T follicular helper cell (primary cell): ENCODE measurements around the gene RASSF3.

Experiments
- DNase-seq: peaks from one replicate; pipeline ENCODE4 v3.0.0-alpha.2; 2020; ENCODE audit warnings: low read depth

The RASSF3 gene

DNA sequence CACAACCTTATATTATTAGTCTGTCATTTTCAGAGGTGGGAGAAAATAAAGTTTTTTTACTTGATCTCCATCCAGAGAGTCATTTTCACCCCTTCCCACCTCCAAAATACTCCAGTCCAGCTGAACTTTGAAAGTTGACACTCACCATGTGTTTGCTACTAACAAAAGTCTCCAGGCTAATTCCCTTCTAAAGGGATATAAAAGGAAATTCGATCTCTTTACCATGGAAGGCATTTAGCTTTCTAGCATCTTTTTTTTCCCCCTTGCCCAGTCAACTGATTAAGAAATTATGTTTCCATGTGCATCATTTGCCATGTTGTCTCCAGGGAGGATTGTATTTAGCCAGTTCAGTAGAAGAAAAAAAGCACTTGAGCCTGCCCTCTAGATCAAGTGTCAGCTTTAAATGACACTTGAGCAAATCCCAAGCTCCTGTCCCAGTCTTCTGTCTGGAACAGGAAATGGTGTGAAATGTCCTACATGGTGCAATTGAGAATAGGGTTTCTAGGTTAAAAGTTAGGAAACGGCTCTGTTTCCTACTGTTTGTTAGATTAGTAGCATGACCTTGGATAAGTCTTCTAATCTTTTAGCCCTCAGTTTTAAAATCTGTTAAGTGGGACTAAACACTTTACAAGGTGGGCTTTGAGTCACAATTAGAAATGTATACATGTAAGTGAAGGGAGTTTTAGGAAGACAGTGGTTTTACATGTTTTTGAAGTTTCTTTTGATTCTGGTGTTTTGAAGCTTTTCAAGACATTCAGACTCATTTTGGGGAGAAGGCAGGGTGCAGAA lies 81.7 kb downstream of the RASSF3 start:
- DNase-seq = no peak

DNA sequence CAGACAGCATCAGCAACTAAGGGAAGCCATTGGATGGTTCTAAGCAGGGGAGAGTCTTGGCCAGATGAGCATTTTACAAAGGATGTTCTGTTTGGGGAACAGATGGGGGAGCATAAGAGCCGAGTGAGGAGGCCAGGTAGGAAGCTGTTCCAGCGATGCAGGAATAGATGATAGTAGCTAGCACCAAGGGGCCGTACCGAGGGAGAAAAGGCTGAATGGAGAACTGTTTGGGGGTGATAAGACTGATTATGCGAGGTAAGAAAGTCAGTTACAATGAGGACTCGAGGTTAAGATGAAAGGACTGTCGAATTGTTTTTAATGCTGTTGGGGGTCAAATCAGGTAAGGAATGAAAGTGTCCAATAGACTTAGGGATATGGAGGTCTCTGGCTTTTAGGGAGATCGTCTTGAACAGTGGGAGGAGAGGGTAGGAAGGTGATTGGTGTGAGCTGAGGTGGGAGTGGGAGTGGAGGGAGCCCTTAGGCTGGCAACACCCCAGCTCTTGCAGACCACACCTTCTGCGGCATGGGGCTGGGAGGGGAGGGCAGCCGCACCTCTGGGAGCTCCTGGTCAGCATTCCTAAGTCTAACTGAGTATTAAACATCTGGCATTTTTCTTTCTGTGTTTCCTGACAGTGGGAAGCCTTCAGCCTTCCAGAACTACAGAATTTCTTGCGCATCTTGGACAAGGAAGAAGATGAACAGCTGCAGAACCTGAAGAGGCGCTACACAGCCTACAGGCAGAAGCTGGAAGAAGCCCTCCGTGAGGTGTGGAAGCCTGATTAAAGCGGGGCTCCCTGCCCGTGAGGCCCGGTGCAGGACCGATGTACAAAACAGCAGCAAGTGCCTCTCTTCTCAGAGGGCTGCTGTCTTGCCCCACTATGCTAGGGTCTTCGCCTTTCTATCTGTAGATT lies 84.1 kb downstream of the RASSF3 start:
- no peak for DNase-seq

DNA sequence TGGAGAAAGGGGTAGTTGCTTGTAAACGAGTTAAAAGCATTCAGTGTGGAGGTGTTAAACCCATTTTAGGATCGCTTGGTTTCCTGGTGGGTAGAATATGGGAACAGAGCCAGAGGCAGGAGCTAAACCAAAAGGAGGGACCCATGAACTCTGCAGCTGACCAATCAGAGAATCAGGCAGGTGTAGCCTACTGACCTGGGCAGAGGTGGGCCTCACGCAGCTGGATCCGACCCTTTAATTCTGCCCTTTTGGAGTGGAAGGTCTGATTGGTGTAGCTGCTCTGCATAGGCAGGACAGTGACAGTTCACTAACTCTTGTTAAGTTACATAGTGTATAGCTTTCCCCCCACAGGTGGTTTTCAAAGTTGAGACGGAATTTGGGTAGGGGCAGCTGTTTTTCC lies 85.3 kb downstream of the RASSF3 start:
- DNase-seq = no peak

DNA sequence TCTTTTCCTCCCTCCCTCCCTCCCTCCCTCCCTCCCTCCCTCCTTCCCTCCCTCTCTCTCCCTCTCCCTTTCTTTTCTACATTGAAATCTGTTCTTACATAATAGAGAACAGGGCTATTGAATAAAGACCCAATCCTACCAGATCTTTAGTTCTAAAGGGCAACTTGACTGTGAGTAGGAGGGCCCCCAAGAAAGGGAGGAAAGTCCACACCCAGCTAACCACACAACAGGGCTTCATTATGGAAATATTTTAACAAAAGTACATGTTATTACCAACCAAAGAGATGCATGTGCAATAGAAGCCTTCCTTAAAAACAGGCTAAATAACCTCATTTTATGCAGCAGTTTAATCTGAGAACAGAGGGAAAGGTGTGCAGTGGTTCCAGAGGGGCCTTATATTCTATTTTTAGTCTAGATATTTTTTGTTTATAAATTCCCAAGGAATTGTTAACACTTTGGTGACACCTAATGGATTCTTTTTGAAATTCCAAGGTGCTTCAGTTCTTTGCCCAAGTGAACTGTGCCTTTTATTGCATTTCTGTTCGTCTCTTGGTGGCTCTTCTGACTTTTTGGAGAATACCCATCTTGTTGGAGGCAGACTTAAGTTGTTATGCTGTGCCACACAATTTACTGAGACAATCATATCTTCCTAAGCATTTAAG lies 85.9 kb downstream of the RASSF3 start:
- no peak for DNase-seq

DNA sequence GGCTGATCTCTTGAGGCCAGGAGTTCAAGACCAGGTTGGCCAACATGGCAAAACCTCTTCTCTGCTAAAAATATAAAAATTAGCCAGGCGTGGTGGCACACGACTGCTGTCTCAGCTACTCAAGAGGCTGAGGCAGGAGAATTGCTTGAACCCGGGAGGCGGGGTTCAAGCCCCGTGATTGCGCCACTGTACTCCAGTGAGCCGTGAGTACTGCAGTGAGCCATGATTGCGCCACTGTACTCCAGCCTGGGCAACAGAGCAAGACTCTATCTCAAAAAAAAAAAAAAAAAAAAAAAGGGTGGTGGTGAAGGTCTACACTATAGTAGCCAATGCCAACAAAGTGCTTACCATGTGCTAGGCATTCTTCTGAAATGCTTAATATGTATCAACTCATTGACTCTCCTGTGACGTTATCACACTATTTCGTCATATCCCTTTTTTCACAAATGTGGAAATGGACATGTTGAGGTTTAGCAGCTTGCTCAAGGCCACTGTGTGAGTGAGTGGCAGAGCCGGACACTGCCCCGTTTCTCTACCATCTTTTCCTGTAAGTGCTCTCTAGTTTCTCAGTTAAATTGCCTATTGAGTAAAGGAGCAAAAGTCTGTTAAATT lies 89.3 kb downstream of the RASSF3 start:
- no peak for DNase-seq

DNA sequence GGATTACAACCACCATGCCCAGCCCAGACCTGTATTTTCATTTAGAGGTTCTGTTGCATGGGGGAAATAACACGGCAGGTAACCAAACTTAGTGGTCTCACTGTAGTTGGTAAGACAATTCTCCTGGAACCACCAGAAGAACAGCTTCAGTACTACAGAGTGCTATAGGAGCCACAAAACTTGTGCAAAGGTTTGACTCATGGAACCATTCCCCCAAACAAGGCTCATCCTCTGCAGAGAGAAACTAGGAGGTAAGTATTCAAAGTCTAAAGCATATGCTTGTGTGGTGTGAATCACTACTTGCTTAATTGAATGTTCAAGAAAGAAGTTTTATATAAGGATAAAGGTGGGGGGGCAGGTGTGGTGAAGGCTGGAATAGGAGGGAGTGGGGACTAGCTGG lies 90.2 kb downstream of the RASSF3 start:
- no peak for DNase-seq

DNA sequence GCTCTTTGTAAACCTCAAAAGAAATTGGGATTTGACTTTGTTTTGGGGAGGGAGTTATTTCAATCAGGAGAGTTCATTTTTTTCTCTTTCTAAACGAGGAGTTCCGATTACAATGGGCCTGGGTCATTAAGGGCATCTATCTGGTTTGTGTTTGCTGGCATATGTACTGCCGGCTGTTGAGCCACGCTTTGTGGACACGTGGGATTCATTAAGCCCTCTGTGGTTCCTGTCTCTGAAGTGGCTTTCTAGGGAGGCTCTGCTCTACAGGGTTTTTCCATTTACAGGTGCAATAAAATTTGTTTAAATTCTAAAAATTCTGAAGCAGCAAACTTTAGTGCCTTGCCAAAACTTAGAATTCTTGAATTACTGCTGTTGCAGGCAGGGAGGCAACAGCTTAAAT lies 91.0 kb downstream of the RASSF3 start:
- DNase-seq = no peak

DNA sequence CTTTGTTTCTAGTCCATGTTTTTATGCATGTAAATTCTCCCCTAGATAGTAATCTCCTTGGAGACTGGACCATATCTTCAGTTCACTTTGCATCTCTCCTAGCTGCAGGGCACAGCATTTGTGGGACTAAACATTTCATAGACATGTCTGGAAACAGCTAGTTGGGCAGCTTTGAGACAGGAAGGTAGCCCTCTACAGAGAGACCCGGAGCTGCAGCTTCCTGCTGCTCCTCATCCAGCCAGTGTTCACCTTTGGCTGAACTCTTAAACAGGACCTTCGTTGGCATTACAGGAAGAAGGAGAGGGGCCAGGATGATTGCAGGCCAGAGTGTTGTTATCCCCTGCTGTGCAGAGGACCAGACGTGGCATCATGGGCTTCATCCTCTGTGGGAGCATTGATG lies 96.0 kb downstream of the RASSF3 start:
- no peak for DNase-seq

DNA sequence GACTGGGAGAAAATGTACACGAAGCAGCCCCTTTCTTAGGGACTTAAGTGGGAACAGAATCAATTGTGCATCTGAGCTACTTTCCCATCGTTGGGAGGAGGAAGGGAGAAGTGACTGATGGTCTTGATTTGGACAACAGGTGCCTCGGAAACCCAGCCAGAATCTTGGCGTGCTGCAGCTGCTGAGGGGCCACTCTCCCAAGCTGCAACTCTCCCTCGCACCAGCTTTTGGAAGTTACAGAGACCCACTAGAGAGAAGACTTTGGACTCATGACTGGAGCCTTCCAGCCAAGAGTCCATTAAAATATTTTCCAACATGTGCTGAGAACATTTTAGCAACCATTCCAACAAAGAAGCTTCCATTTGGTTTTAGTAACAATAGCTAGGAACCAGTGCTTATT lies 96.6 kb downstream of the RASSF3 start:
- no peak for DNase-seq

DNA sequence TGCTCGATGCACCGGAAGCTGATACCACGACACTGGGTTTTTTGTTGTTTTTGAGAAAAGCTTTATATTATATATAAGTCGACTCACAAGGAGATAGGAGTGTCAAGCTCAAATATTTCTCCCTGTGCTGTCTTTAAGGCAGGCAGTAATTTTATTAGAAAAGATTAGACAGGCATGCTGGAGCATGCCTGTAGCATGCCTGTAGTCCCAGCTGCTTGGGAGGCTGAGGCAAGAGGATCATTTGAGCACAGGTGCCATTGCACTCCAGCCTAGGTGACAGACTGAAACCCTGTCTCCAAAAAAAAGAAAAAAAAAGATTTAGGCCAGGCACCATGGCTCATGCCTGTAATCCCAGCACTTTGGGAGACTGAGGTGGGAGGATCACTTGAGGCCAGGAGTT lies 97.1 kb downstream of the RASSF3 start:
- DNase-seq = no peak

DNA sequence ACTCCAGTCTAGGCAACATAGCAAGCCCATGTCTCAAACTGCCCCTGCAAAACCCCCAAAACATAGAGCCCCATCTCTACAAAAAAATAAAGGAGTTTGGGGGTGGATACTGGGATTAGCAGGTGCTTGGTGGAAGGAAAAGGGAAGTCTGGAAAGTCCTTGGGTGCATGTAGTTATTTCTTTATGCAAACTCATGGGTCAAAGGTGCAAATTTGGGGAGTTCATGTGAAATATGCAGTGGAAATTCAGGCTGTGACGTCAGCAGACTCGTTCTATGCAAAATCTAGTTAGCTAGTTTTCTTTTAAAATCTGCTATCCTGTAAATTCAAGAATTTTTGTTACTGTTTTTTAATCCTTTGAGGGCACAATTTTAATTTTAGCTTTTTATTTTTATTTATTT lies 97.6 kb downstream of the RASSF3 start:
- DNase-seq = no peak

DNA sequence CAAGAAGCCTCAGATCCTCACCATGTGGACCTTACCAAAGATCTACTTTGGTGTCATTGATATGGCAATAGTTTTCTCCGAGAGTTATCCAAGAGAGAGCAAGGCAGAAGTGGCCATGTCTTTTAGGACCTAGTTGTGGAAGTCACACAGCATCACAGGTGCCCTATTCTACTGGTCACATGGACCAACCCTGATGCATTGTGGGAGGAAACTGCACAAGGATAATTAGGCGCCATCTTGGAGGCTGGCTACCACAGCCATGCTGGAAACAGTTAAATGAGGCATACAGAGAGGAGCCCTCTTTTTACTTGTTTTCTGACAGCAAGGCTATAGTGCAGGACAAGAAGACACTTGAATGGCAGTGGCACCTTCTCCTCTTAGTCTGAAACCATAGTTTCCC lies 99.1 kb downstream of the RASSF3 start:
- DNase-seq = no peak

DNA sequence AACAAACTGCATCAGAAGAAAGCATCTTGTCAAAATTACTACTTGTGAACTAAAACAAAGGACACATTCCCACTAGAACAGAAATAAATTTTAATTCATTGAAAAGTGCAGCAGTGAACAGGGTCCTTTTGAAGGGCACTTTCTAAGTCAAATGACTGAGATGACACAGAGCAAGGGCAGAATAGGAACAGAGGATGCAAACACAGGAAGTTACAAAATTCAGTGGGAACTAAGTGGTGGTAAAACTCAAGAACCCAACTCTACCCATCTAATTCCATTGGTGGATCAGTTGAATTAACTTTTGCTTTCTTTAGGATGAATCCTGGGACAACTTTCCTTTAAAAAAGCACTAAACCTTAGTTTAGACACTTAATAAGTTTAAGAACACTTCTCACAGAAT lies 103.1 kb downstream of the RASSF3 start:
- DNase-seq = no peak

DNA sequence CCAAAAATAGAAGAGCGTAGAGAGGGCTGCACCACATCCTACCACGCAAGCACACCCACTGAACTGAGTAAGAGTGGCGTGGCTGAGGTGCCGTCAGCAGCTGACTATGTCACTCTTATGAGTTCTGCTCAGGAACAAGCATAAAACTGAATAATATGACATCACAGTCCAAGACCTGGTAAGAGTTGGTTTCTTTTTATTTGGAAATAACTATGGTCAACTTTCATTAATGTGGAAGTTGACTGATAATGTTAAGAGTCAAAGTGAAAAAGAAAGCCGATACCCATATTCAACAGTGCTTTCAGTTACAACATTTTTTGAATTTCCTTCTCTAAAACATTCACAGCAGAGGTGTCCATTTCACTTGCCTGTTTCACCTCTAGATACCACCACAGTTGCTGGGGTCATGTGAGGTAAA lies 104.3 kb downstream of the RASSF3 start:
- no peak for DNase-seq

DNA sequence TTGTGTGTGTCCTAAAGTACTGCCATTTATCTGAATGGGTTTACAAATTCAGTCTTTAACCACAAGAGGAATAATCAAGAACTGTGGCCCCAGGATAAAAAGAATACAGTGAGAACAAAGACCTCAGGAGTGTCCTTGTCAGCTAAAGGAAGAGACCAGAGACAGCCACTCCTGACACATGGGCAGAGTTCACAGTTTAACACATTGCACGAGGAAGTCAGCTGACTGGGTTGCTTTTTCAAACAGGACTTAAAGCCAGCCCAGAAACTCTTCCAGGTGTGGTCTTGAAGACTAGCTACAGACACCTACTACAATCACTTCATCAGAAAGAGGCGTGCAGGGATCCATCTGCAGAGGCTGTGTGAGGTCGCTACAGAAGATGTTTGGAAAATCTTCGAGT lies 106.1 kb downstream of the RASSF3 start:
- DNase-seq = no peak

DNA sequence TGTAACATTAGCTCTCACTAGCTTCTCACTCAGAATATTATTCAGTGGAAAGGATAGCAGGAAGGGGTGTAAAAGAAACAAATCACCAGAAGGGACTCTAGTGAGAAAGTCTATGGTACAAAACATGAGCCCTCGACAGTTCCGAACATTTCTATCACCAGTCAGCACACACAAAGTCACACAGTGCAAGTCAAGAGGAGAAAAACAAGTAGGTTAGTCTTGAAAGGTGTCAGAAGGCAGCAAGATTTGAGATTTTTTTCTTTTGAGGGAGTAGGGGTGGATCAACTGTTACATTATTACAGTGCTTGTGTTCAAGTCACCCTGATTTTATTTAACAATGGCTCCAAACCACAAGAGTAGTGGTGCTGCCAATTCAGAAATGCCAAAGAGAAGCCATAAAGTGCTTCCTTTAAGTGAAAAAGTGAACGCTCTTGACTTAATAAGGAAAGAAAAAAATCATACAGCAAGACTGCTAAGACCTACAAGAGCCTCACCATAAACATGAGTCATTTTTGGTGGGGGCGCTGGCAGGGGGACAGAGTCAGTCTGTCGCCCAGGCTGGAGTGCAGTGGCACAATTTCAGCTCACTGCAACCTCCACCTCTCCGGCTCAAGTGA lies 106.7 kb downstream of the RASSF3 start:
- DNase-seq = no peak

DNA sequence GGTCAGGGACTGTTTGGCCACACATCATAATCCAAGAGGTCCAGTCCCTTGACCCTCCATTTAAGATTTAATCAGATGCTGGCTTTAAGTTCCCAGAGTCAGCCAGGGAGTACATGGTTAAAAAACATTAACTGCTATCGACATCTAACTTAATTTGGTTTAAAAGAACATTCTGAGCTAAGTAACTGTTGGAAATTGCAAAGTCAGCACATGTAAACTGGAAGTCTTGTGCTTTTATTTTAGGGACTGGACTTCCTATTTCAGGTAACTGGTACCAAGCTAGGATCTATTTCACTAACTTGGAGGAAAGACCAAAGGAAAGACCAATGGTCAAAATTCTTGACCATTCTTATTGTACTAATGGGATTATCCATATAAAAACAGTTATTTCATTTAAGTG lies 108.4 kb downstream of the RASSF3 start:
- DNase-seq = no peak

DNA sequence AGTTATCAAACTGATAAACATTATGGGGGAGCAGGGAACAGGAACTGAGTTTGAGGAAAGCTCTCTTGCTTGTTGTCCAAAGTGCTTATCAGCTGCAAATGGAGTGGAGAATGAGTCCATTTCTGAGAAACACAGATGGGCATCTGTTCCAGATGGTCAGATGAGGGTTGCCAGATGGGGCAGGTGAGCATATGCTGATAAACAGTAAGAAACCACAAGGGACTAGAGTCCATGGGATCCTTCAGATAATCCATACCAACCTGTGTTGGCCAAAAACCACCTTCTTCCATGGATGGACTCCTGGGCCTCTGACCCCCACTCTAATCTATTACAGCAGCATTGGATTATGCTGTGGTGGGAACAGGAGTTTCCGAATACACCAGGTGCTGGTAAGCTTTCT lies 110.6 kb downstream of the RASSF3 start:
- DNase-seq = no peak

DNA sequence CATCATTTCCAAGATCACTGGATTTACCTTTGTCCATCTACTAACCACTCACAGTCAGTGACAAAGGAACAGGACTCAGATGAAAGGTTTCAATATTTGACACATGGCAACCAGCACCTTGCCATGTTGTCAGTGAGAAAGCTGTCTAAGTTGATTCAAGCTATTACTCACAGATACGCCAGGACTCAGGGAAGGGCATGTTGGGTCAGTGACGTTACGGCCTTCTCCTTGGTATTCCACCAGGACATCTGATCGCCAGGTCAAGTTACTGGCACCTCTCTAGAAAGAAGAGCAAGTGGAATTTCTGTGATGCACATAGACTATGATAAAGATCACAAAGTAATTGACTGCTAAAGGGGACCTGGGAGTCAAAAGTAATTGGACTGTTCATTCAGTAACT lies 112.5 kb downstream of the RASSF3 start:
- no peak for DNase-seq

DNA sequence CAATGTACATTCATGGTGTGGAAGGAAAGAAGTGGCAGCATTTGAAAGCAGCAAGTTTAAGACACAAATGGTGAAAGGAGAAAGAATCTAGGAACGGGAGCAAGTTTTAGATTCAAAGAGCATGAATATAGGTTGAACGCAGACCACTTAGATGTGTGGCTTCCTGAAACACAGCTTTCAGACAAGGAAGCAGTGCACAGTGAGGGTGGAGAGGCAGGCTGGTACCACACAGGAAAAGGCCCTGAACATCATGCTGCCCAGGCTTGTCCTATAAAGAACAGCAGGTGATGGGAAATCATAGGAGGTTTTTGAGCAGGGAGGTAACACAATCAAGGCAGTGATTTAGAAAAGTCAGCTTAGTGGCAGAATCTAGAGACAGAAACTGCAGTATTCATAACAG lies 113.3 kb downstream of the RASSF3 start:
- DNase-seq = no peak

DNA sequence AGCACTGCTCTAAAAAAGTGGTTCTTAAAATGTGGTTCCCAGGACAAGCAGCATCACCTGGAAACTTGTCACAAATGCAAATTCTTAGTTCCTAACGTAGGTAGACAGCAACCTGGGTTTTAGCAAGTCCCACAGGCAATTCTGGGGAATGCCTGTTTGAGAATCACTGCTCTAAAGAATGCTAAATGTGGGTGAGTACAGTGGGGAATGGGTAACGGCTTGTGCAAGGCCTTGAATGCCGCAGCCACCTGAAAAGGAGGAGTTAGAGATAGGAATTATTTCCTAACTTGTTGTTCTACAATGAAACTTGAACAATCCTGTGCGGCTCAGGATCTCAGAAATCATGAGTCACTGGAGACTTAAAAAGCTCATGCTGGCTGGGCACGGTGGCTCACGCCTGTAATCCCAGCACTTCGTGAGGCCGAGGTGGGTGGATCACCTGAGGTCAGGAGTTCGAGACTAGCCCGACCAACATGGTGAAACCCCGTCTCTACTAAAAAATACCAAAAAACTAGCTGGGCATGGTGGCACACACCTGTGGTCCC lies 114.0 kb downstream of the RASSF3 start:
- no peak for DNase-seq
